Breast epithelium (tissue), 4 donors: ENCODE data around the gene HS6ST3. TPM values are rescaled to one million over a fixed set of nuclear protein-coding genes. Genes with fewer than 3 reads are reported as not detected.

Experiments used
- DNase-seq, 2 donors: peaks; one replicate each; pipeline ENCODE4 v3.0.0-alpha.2; 2019; ENCODE audit warnings: low spot score in 2 of 2
- H3K27ac ChIP-seq, 2 donors: fragments of 200-600 bp; sonication (generic) in 1 of 2; one replicate each; pipeline ENCODE4 v1.5.1; 2016 to 2019; ENCODE audit warnings: mild to moderate bottlenecking in 1 of 2
- H3K27me3 ChIP-seq, 2 donors: fragments of 200-600 bp; sonication (generic) in 1 of 2; one replicate each; pipeline versions ENCODE4 v1.5.1 to v1.6.0; 2017 to 2019; ENCODE audit warnings: control low read depth in 1 of 2, mild to moderate bottlenecking in 1 of 2
- H3K36me3 ChIP-seq: fragments of 200-600 bp; one replicate; pipeline ENCODE4 v1.5.1; 2019
- H3K4me1 ChIP-seq, 2 donors: fragments of 200-600 bp; sonication (generic); one replicate each; pipeline ENCODE4 v1.5.1; 2016 to 2019; ENCODE audit warnings: control low read depth in 1 of 2
- H3K4me3 ChIP-seq, 3 donors: fragments of 200-600 bp; sonication (generic); 1 replicate in 2 of 3; 2 replicates in 1 of 3; pipeline ENCODE4 v1.5.1; 2016 to 2019; ENCODE audit warnings: mild to moderate bottlenecking in 3 of 3, moderate library complexity in 2 of 3
- H3K9me3 ChIP-seq, 2 donors: fragments of 200-600 bp; sonication (generic) in 1 of 2; one replicate each; pipeline ENCODE4 v1.5.1; 2016 to 2019; ENCODE audit warnings: control low read depth in 1 of 2
- CTCF ChIP-seq, 3 donors: fragments of 450-650 bp; IDR thresholded peaks; one replicate each; pipeline ENCODE4 v1.5.1; 2016 to 2017; ENCODE audit warnings: antibody characterized with exemption in 3 of 3, mild to moderate bottlenecking in 3 of 3, moderate library complexity in 3 of 3
- POLR2A ChIP-seq: fragments of 450-650 bp; IDR thresholded peaks from one replicate; pipeline ENCODE4 v1.6.1; 2016; ENCODE audit warnings: antibody characterized with exemption, mild to moderate bottlenecking, moderate library complexity
- POLR2AphosphoS5 ChIP-seq, 3 donors: sonication (generic); formaldehyde crosslinking; IDR thresholded peaks; one replicate each; pipeline ENCODE4 v1.6.1; 2017; ENCODE audit warnings: antibody characterized with exemption in 3 of 3
- intact Hi-C: fragments of 100-400 bp; cut with DNase I; formaldehyde crosslinking; loops from one replicate; pipeline ENCODE4 v1.15.1; 2023; ENCODE audit warnings: low total_unique reads
- total RNA-seq, 3 donors: library from RNA; depleted of rRNA; stranded (reverse); fragments of >200 nt; gene quantifications; one replicate each; pipeline ENCODE4 v1.1.0, GENCODE V29; 2016

HS6ST3 gene
- total RNA-seq, 3 donors from 2014 or later = under 0.01 to 1.3 (median 0.59) TPM

- TF ChIP-seq CTCF (IDR thresholded peaks at IDR 0.05) (no peak), POLR2AphosphoS5 (IDR thresholded peaks at IDR 0.05) (no peak), POLR2A (no peak)
- intact Hi-C loops = no loop called here
- H3K4me1 ChIP-seq = no peaks in the 10 kb centered on the region
- no peak overlapping the region for H3K27ac ChIP-seq
- H3K36me3 ChIP-seq = no peaks in the 10 kb centered on the region
- H3K27me3 ChIP-seq = no peaks in the 10 kb centered on the region
- H3K4me3 ChIP-seq = no peak overlapping the region
- peaks cover 0 to 5% of the 10 kb centered on the region in 2 donors for H3K9me3 ChIP-seq
- no peak for DNase-seq
These were observed 773.1 kb downstream of the HS6ST3 start for GRCh38 chr13:96862999-96863398.

GRCh38 chr13:96871469-96871868 lies 781.6 kb downstream of the HS6ST3 start:
- TF ChIP-seq POLR2A = no peak
- no peak for TF ChIP-seq CTCF (IDR thresholded peaks at IDR 0.05)
- TF ChIP-seq POLR2AphosphoS5 (IDR thresholded peaks at IDR 0.05) = no peak
- no peaks in the 10 kb centered on the region for H3K4me1 ChIP-seq

GRCh38 chr13:96880419-96880818 lies 790.5 kb downstream of the HS6ST3 start:
- H3K27ac ChIP-seq = no peak overlapping the region
- DNase-seq = no peak
- no peaks in the 10 kb centered on the region for H3K36me3 ChIP-seq
- intact Hi-C loops = no loop called here
- no peaks in the 10 kb centered on the region for H3K27me3 ChIP-seq
- H3K4me3 ChIP-seq = no peak overlapping the region
- TF ChIP-seq POLR2A (no peak), POLR2AphosphoS5 (IDR thresholded peaks at IDR 0.05) (no peak), CTCF (IDR thresholded peaks at IDR 0.05) (no peak)
- H3K4me1 ChIP-seq = no peaks in the 10 kb centered on the region
- H3K9me3 ChIP-seq = no peaks in the 10 kb centered on the region

More at GRCh38 chr13:96871469-96871868, 781.6 kb downstream of the HS6ST3 start:
- DNase-seq = no peak
- intact Hi-C loops = no loop called here
- Histone ChIP-seq H3K36me3 (no peaks in the 10 kb centered on the region), H3K27ac (no peak overlapping the region), H3K9me3 (no peaks in the 10 kb centered on the region), H3K4me3 (no peak overlapping the region), H3K27me3 (no peaks in the 10 kb centered on the region)

Other genes with a start within 250 kb of the HS6ST3 start
- 10 to 100 TPM; 65.3 to 70.7 (median 67.2) TPM for gene UGGT2, start 36.7 kb upstream of the HS6ST3 start, total RNA-seq